Spleen (tissue), 7 donors: ENCODE measurements around the gene SOX14.

ENCODE experiments used
- CTCF ChIP-seq, 11 experiments: fragments of 200-600 bp in 7 of 11; fragments of 450-650 bp in 4 of 11; sonication (generic) in 4 of 11; IDR thresholded peaks in 8 of 11; conservative IDR thresholded peaks in 3 of 11; 1 replicate in 7 of 11; 2 replicates in 4 of 11; pipeline versions ENCODE4 v1.4.0 to v1.8.0; 2016 to 2021; ENCODE audit warnings: antibody characterized with exemption in 11 of 11, inconsistent platforms in 4 of 11, mild to moderate bottlenecking in 1 of 11
- POLR2A ChIP-seq, 3 donors: fragments of 450-650 bp; IDR thresholded peaks; one replicate each; pipeline ENCODE4 v1.5.1; 2017; ENCODE audit warnings: antibody characterized with exemption in 3 of 3, mild to moderate bottlenecking in 1 of 3
- POLR2AphosphoS5 ChIP-seq, 3 donors: sonication (generic); formaldehyde crosslinking; IDR thresholded peaks; one replicate each; pipeline ENCODE4 v1.5.1; 2017; ENCODE audit warnings: antibody characterized with exemption in 3 of 3
- donor health status: DM: no; HTN: no; CAD: no; lungs with moderate emphysema.
- donor health status: DM: no; HTN: no; CAD: no.
- donor health status: DM: no; HTN: no; CAD: no.

DNA sequence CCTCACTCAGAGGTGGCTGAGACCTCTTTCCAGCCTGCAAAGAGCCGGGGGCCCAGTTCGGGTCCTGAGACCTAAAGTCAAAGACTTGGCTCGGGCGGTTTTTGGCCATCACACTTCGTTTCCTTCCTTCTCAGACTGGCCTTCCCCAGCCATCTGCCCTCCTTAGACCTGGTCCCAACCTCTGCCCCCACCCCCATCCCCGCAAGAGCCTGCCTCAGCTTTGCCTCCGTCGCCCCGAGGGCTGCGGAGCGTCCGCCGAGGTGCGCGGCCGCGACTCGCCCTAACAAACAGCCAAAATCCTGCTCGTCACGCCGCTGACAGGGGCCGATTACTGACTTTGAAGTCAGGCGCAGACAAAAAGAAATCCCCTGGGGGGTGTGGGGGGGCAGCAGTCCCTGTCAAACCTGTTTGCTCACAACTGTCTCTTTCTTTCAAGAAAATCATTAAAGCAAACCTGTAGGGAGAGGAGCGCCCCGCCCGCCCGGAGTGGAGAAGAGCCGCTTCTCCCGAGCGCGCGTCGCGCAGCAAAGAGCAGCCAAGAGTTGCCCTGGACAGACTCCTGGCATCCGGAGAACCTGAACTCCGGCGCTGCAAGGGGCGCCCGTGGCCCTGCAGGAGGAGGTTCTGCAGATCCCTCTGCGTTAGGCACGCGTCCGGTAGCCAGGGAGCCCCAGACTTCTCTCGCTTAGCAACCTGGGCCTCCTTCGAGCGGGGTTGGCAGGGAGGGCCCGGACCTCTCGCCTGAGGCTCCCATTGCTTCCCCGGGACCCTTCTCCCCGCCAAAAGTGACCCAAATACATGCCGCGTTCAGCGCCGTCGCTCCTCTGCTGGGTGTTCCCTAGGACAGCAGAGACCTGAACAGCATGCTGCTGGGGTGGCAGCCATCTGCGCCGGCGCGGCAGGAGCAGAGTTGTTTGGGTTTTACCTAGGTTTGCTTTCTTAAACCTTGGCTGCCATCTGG is 4.5 kb downstream of the SOX14 start:
- no peak for TF ChIP-seq CTCF (IDR thresholded peaks at IDR 0.05 in 8 of 11, conservative IDR thresholded peaks at IDR 0.05 in 3 of 11)
- TF ChIP-seq POLR2A (IDR thresholded peaks at IDR 0.05) = no peak
- no peak for TF ChIP-seq POLR2AphosphoS5 (IDR thresholded peaks at IDR 0.05)
